ENCODE measurements around the gene GREB1L. TPM values are rescaled to one million over a fixed set of nuclear protein-coding genes. Genes with fewer than 3 reads are reported as not detected.

GREB1L gene
- polyA plus RNA-seq, 1 of the 3 experiments (the other 2 are of a cell fraction) = under 0.01 TPM

DNA sequence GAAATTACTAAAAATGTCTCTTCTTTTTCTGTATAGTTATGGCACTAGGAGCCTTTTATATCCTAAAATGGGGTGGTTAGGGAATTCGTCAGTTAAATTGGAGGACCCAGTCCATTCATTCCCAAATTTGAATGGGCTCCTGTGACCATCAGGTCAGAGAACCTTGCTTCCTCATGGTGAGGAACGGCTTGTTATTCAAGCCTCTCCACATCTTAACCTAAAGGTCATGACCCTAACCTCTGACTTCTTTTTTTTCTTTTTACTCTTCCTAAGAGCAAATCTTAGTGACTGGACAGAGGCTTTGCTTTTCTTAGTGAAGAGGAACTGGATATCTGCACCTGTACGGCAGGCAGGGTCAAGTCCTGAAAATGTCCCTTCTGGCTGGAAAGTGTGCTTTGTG, 53.1 kb downstream of the GREB1L start:
- TF ChIP-seq YY1 (IDR thresholded peaks at IDR 0.05; ENCODE audit: low read depth) (no peak), RFX5 (IDR thresholded peaks at IDR 0.05; ENCODE audit: low read length) (no peak), SIN3A (IDR thresholded peaks at IDR 0.05; ENCODE audit: borderline replicate concordance, low read depth, low read length) (no peak), JUND (IDR thresholded peaks at IDR 0.05) (no peak), TAF1 (IDR thresholded peaks at IDR 0.05; ENCODE audit: borderline replicate concordance, low read depth, low read length) (no peak), TEAD4 (IDR thresholded peaks at IDR 0.05; ENCODE audit: borderline replicate concordance, insufficient read depth) (no peak), GATA2 (CRISPR knock-in tag; IDR thresholded peaks at IDR 0.05) (no peak), NFIC (IDR thresholded peaks at IDR 0.05; ENCODE audit: borderline replicate concordance) (no peak), TCF12 (IDR thresholded peaks at IDR 0.05) (no peak)
- TF ChIP-seq, protein P1, sequence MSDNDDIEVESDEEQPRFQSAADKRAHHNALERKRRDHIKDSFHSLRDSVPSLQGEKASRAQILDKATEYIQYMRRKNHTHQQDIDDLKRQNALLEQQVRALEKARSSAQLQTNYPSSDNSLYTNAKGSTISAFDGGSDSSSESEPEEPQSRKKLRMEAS (IDR thresholded peaks at IDR 0.05; ENCODE audit: low read depth) = no peak
- TF ChIP-seq, protein P2, sequence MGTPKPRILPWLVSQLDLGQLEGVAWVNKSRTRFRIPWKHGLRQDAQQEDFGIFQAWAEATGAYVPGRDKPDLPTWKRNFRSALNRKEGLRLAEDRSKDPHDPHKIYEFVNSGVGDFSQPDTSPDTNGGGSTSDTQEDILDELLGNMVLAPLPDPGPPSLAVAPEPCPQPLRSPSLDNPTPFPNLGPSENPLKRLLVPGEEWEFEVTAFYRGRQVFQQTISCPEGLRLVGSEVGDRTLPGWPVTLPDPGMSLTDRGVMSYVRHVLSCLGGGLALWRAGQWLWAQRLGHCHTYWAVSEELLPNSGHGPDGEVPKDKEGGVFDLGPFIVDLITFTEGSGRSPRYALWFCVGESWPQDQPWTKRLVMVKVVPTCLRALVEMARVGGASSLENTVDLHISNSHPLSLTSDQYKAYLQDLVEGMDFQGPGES (IDR thresholded peaks at IDR 0.05; ENCODE audit: low read depth, low read length) = no peak
- TF ChIP-seq, protein P3, sequence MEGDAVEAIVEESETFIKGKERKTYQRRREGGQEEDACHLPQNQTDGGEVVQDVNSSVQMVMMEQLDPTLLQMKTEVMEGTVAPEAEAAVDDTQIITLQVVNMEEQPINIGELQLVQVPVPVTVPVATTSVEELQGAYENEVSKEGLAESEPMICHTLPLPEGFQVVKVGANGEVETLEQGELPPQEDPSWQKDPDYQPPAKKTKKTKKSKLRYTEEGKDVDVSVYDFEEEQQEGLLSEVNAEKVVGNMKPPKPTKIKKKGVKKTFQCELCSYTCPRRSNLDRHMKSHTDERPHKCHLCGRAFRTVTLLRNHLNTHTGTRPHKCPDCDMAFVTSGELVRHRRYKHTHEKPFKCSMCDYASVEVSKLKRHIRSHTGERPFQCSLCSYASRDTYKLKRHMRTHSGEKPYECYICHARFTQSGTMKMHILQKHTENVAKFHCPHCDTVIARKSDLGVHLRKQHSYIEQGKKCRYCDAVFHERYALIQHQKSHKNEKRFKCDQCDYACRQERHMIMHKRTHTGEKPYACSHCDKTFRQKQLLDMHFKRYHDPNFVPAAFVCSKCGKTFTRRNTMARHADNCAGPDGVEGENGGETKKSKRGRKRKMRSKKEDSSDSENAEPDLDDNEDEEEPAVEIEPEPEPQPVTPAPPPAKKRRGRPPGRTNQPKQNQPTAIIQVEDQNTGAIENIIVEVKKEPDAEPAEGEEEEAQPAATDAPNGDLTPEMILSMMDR (IDR thresholded peaks at IDR 0.05) = no peak
- TF ChIP-seq, protein P4, sequence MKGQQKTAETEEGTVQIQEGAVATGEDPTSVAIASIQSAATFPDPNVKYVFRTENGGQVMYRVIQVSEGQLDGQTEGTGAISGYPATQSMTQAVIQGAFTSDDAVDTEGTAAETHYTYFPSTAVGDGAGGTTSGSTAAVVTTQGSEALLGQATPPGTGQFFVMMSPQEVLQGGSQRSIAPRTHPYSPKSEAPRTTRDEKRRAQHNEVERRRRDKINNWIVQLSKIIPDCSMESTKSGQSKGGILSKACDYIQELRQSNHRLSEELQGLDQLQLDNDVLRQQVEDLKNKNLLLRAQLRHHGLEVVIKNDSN (IDR thresholded peaks at IDR 0.05; ENCODE audit: borderline replicate concordance, low read depth) = no peak
- TF ChIP-seq, protein P5, sequence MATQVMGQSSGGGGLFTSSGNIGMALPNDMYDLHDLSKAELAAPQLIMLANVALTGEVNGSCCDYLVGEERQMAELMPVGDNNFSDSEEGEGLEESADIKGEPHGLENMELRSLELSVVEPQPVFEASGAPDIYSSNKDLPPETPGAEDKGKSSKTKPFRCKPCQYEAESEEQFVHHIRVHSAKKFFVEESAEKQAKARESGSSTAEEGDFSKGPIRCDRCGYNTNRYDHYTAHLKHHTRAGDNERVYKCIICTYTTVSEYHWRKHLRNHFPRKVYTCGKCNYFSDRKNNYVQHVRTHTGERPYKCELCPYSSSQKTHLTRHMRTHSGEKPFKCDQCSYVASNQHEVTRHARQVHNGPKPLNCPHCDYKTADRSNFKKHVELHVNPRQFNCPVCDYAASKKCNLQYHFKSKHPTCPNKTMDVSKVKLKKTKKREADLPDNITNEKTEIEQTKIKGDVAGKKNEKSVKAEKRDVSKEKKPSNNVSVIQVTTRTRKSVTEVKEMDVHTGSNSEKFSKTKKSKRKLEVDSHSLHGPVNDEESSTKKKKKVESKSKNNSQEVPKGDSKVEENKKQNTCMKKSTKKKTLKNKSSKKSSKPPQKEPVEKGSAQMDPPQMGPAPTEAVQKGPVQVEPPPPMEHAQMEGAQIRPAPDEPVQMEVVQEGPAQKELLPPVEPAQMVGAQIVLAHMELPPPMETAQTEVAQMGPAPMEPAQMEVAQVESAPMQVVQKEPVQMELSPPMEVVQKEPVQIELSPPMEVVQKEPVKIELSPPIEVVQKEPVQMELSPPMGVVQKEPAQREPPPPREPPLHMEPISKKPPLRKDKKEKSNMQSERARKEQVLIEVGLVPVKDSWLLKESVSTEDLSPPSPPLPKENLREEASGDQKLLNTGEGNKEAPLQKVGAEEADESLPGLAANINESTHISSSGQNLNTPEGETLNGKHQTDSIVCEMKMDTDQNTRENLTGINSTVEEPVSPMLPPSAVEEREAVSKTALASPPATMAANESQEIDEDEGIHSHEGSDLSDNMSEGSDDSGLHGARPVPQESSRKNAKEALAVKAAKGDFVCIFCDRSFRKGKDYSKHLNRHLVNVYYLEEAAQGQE (IDR thresholded peaks at IDR 0.05; ENCODE audit: low read depth, low read length) = no peak
- Histone ChIP-seq H4K20me1 (ENCODE audit: insufficient read depth) (no peaks in the 10 kb centered on the region), H3K27ac (ENCODE audit: low read depth in 2 of 2, low read length in 1 of 2) (no peak overlapping the region), H3K9ac (no peak overlapping the region), H3F3A (replicated peaks; ENCODE audit: insufficient read depth) (no peaks in the 10 kb centered on the region), H3K9me2 (no peaks in the 10 kb centered on the region), H3K4me2 (no peak overlapping the region), H3K79me2 (ENCODE audit: insufficient read depth) (no peaks in the 10 kb centered on the region), H3K27me3 (ENCODE audit: insufficient read depth) (peaks cover 9% of the 10 kb centered on the region; the same call in 1 of the 2 replicates), H3K4me3 (ENCODE audit: low read depth in 2 of 2, low read length in 1 of 2) (no peak overlapping the region), H3K9me3 (no peaks in the 10 kb centered on the region), H3K36me3 (replicated peaks in 1 of 2; ENCODE audit: control insufficient read depth in 1 of 2, insufficient read depth in 2 of 2, low read length in 1 of 2) (no peaks in the 10 kb centered on the region), H2AFZ (ENCODE audit: low read depth) (no peak overlapping the region), H3K4me1 (ENCODE audit: control insufficient read depth in 1 of 2, insufficient read depth in 2 of 2, low read depth in 1 of 2, low read length in 1 of 2) (no peaks in the 10 kb centered on the region)
- ChIA-PET POLR2A (no interaction called here), CTCF (interaction anchor here (0.6 kb wide), 1 partner anchor 41 kb away, joined by 3 read pairs; no protein-coding TSS in a partner anchor)
- 13% methylated on average over 3 of the region's 3 CpGs for WGBS (ENCODE audit: low lambda C conversion rate)
- no peak for DNase-seq

All from SK-N-SH (cell line).